Gastrocnemius medialis (tissue), 4 donors: Measurements from ENCODE around the gene MEG3. TPM values are rescaled to one million over a fixed set of nuclear protein-coding genes. Genes with fewer than 3 reads are reported as not detected.

ENCODE experiments used
- ATAC-seq, 2 donors: fragments of 150-250 bp; one replicate each; pipeline ENCODE4 v1.9.1; 2016
- DNase-seq, 2 donors: peaks; one replicate each; pipeline ENCODE4 v3.0.0-alpha.2; 2019
- H3K27ac ChIP-seq, 4 donors: fragments of 200-600 bp; sonication (generic); 1 replicate in 1 of 4; 2 replicates in 3 of 4; pipeline ENCODE4 v1.5.1; 2016 to 2018; ENCODE audit warnings: mild to moderate bottlenecking in 2 of 4, moderate library complexity in 1 of 4
- H3K27me3 ChIP-seq, 3 donors: fragments of 200-600 bp; sonication (generic) in 2 of 3; 1 replicate in 1 of 3; 2 replicates in 2 of 3; pipeline versions ENCODE4 v1.5.1 to v1.6.0; 2016 to 2019; ENCODE audit warnings: mild to moderate bottlenecking in 1 of 3, moderate library complexity in 1 of 3
- H3K36me3 ChIP-seq, 2 donors: fragments of 200-600 bp; sonication (generic) in 1 of 2; one replicate each; pipeline ENCODE4 v1.5.1; 2017 to 2018
- H3K4me1 ChIP-seq, 2 donors: fragments of 200-600 bp; sonication (generic) in 1 of 2; one replicate each; pipeline ENCODE4 v1.5.1; 2016 to 2017; ENCODE audit warnings: mild to moderate bottlenecking in 2 of 2
- H3K4me3 ChIP-seq, 4 donors: fragments of 200-600 bp; sonication (generic) in 3 of 4; 1 replicate in 1 of 4; 2 replicates in 3 of 4; pipeline ENCODE4 v1.5.1; 2016 to 2019; ENCODE audit warnings: mild to moderate bottlenecking in 2 of 4
- H3K9me3 ChIP-seq, 3 donors: fragments of 200-600 bp; sonication (generic) in 2 of 3; 1 replicate in 1 of 3; 2 replicates in 2 of 3; pipeline ENCODE4 v1.5.1; 2016 to 2019
- CTCF ChIP-seq, 5 experiments: fragments of 450-650 bp in 3 of 5; fragments of 200-600 bp in 2 of 5; sonication (generic) in 2 of 5; IDR thresholded peaks in 4 of 5; conservative IDR thresholded peaks in 1 of 5; 1 replicate in 4 of 5; 2 replicates in 1 of 5; pipeline ENCODE4 v1.5.1; 2016 to 2019; ENCODE audit warnings: antibody characterized with exemption in 5 of 5, mild to moderate bottlenecking in 3 of 5, moderate library complexity in 3 of 5
- POLR2A ChIP-seq, 2 donors: fragments of 450-650 bp; IDR thresholded peaks; one replicate each; pipeline ENCODE4 v1.6.1; 2017; ENCODE audit warnings: antibody characterized with exemption in 2 of 2, mild to moderate bottlenecking in 2 of 2, moderate library complexity in 2 of 2
- in situ Hi-C, 4 donors: fragments of 200-750 bp; cut with MboI; loops; one replicate each; pipeline versions ENCODE4 v1.15.0 to v1.8.0; 2017; ENCODE audit warnings: low sequenced_read_pairs in 4 of 4
- intact Hi-C: fragments of 100-400 bp; cut with DNase I; formaldehyde crosslinking; loops from one replicate; pipeline ENCODE4 v1.15.1; 2023; ENCODE audit warnings: low total_unique reads
- total RNA-seq, 4 donors: library from RNA; depleted of rRNA; stranded (reverse); fragments of >200 nt; gene quantifications; one replicate each; pipeline versions ENCODE4 v1.1.0 to v1.2.3, GENCODE V29; 2016

The MEG3 gene
- total RNA-seq, 4 donors from 2014 or later = 2.7 to 30.7 (median 5.2) TPM

- ATAC-seq (no peak), DNase-seq (no peak)
- TF ChIP-seq POLR2A (IDR thresholded peaks at IDR 0.05) (no peak), CTCF (IDR thresholded peaks at IDR 0.05 in 4 of 5, conservative IDR thresholded peaks at IDR 0.05 in 1 of 5) (no peak)
- Histone ChIP-seq H3K27ac (no peak overlapping the region), H3K36me3 (no peaks in the 10 kb centered on the region), H3K4me3 (no peak overlapping the region), H3K4me1 (no peaks in the 10 kb centered on the region), H3K9me3 (no peaks in the 10 kb centered on the region), H3K27me3 (no peaks in the 10 kb centered on the region)
- in situ Hi-C loops (no loop called here), intact Hi-C loops (no loop called here)
These were observed 21.2 kb upstream of the MEG3 start for GRCh38 chr14:100804558-100805309.

- intact Hi-C loops = no loop called here
- in situ Hi-C loops = no loop called here
- H3K27me3 ChIP-seq = peaks cover 4 to 10% (median 6%) of the 10 kb centered on the region in 3 donors
- H3K27ac ChIP-seq = no peak overlapping the region
- H3K9me3 ChIP-seq = no peaks in the 10 kb centered on the region
- H3K36me3 ChIP-seq = no peaks in the 10 kb centered on the region
- no peaks in the 10 kb centered on the region for H3K4me1 ChIP-seq
- DNase-seq = no peak
- no peak for ATAC-seq
- TF ChIP-seq POLR2A (IDR thresholded peaks at IDR 0.05) (no peak), CTCF (IDR thresholded peaks at IDR 0.05 in 4 of 5, conservative IDR thresholded peaks at IDR 0.05 in 1 of 5) (no peak)
- H3K4me3 ChIP-seq = no peak overlapping the region
These were observed 19.5 kb upstream of the MEG3 start for GRCh38 chr14:100806386-100806785.

GRCh38 chr14:100807496-100807895, 18.4 kb upstream of the MEG3 start:
- Histone ChIP-seq H3K27me3 (peaks cover 4 to 10% (median 6%) of the 10 kb centered on the region in 3 donors), H3K36me3 (no peaks in the 10 kb centered on the region), H3K4me3 (no peak overlapping the region), H3K9me3 (no peaks in the 10 kb centered on the region), H3K27ac (no peak overlapping the region), H3K4me1 (no peaks in the 10 kb centered on the region)
- DNase-seq (no peak), ATAC-seq (no peak)
- in situ Hi-C loops = no loop called here
- intact Hi-C loops = no loop called here
- TF ChIP-seq CTCF (IDR thresholded peaks at IDR 0.05 in 4 of 5, conservative IDR thresholded peaks at IDR 0.05 in 1 of 5) = no peak
- TF ChIP-seq POLR2A (IDR thresholded peaks at IDR 0.05) = no peak

GRCh38 chr14:100807979-100808734, 17.8 kb upstream of the MEG3 start:
- ATAC-seq (no peak), DNase-seq (no peak)
- H3K9me3 ChIP-seq = no peaks in the 10 kb centered on the region
- no peaks in the 10 kb centered on the region for H3K36me3 ChIP-seq
- no peak overlapping the region for H3K27ac ChIP-seq
- H3K27me3 ChIP-seq = peaks cover 4 to 10% (median 6%) of the 10 kb centered on the region in 3 donors
- H3K4me1 ChIP-seq = no peaks in the 10 kb centered on the region
- no peak overlapping the region for H3K4me3 ChIP-seq
- in situ Hi-C loops = no loop called here
- TF ChIP-seq POLR2A (IDR thresholded peaks at IDR 0.05) = no peak
- TF ChIP-seq CTCF (IDR thresholded peaks at IDR 0.05 in 4 of 5, conservative IDR thresholded peaks at IDR 0.05 in 1 of 5) = no peak
- intact Hi-C loops = no loop called here
